Measurements from ENCODE around the gene RESP18.

- no peak for TF ChIP-seq EZH2 (IDR thresholded peaks at IDR 0.05)
- no peak for TF ChIP-seq POLR2AphosphoS5 (IDR thresholded peaks at IDR 0.05; ENCODE audit: borderline replicate concordance, low read depth, low read length)
- TF ChIP-seq FOXP2 (optimal IDR thresholded peaks at IDR 0.05; ENCODE audit: control extremely low read depth, extremely low read length, insufficient read depth) = no peak
Observed at GRCh38 chr2:219314804-219315468, 17.6 kb downstream of the RESP18 start.
